MM.1S (cell line): ENCODE measurements around the gene ZNF792.

Source experiments
- EZH2 ChIP-seq: fragments of 300-600 bp; sonication (generic); optimal IDR thresholded peaks from 2 replicates; pipeline ENCODE3; 2017; ENCODE audit warnings: low read depth, mild to moderate bottlenecking, antibody characterized with exemption, low read length, mixed read lengths
- EZH2phosphoT487 ChIP-seq: fragments of 300-600 bp; sonication (generic); IDR thresholded peaks from 2 replicates; pipeline ENCODE4 v1.6.1; 2018; ENCODE audit warnings: antibody characterized with exemption, low read length
- TF ChIP-seq, protein P1 (sequence below): fragments of 300-600 bp; sonication (generic); IDR thresholded peaks from 2 replicates; pipeline ENCODE4 v1.5.1; 2016; ENCODE audit warnings: antibody characterized with exemption, low read length, mixed read lengths

DNA sequence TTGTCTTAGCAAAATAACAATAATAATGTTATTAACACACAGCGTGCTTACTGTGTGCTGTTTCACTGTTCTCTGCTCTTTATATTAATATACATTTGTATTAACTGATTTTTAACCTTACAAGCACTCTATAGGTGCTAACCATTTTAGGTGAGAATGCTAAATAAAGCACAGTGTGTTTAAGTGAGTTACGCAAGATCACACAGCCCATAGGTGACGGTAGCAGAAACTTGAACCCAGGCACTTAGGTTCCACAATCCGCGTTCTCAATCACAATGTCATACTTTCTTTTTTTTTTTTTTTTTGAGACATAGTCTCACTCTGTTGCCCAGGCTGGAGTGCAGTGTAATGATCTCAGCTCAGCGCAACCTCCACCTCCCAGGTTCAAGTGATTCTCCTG is 31.5 kb downstream of the ZNF792 start:
- TF ChIP-seq, protein P1, sequence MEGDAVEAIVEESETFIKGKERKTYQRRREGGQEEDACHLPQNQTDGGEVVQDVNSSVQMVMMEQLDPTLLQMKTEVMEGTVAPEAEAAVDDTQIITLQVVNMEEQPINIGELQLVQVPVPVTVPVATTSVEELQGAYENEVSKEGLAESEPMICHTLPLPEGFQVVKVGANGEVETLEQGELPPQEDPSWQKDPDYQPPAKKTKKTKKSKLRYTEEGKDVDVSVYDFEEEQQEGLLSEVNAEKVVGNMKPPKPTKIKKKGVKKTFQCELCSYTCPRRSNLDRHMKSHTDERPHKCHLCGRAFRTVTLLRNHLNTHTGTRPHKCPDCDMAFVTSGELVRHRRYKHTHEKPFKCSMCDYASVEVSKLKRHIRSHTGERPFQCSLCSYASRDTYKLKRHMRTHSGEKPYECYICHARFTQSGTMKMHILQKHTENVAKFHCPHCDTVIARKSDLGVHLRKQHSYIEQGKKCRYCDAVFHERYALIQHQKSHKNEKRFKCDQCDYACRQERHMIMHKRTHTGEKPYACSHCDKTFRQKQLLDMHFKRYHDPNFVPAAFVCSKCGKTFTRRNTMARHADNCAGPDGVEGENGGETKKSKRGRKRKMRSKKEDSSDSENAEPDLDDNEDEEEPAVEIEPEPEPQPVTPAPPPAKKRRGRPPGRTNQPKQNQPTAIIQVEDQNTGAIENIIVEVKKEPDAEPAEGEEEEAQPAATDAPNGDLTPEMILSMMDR, result no peak
- TF ChIP-seq EZH2 (no peak), EZH2phosphoT487 (no peak)
